Right cardiac atrium (tissue), 5 donors: ENCODE measurements around the gene CLMN. TPM values are rescaled to one million over a fixed set of nuclear protein-coding genes. Genes with fewer than 3 reads are reported as not detected.

Experiments used
- ATAC-seq, 2 donors: fragments of 200-7000 bp; cut with Tn5 transposase; one replicate each; pipeline versions ENCODE4 v1.8.0 to v1.9.1; 2020; ENCODE audit warnings: moderate library complexity in 2 of 2, mild to moderate bottlenecking in 1 of 2
- DNase-seq, 3 donors: peaks; one replicate each; pipeline ENCODE4 v3.0.0-alpha.2; 2020
- H3K27ac ChIP-seq: one replicate; pipeline ENCODE4 v1.5.1; 2013; ENCODE audit warnings: mild to moderate bottlenecking, low read length, control low read depth, moderate library complexity
- H3K27me3 ChIP-seq: one replicate; pipeline ENCODE4 v1.6.1; 2013; ENCODE audit not compliant: control insufficient read depth, insufficient read depth
- H3K4me1 ChIP-seq: one replicate; pipeline ENCODE4 v1.6.1; 2013; ENCODE audit warnings: low read length; ENCODE audit not compliant: control insufficient read depth, insufficient read depth
- H3K4me3 ChIP-seq: one replicate; pipeline ENCODE4 v1.5.1; 2013; ENCODE audit warnings: low read length, control low read depth
- H3K9me3 ChIP-seq: one replicate; pipeline ENCODE4 v1.6.1; 2013; ENCODE audit warnings: low read length; ENCODE audit not compliant: control insufficient read depth
- WGBS: extraction: QIAGEN DNeasy Blood & Tissue Kit; methylation state at CpG from one replicate; pipeline ENCODE4 v1.1.7; 2013; 5-methylcytosine and 5-hydroxymethylcytosine counted together
- intact Hi-C, 4 donors: fragments of 100-400 bp; cut with DNase I; formaldehyde crosslinking; loops; one replicate each; pipeline versions ENCODE4 v1.11.0 to v1.14.0; 2022 to 2023
- polyA plus RNA-seq: library from polyadenylated mRNA; stranded (reverse); fragments of 200-250 nt; gene quantifications from one replicate; pipeline ENCODE4 v1.2.3, GENCODE V29; 2013
- total RNA-seq, 4 donors: library from RNA; stranded (reverse); fragmentation: NEBNext Ultra II Directional; extraction: Animal tissue kit (Norgen Biotek cat#: 25700); gene quantifications; one replicate each; pipeline ENCODE4 v1.2.1, GENCODE V29; 2021
- donor health status: healthy with polysubstance abuse.
- donor health status: DM: no; HTN: yes; CAD: no.
- donor health status: DM: no; HTN: no; CAD: no.
- donor health status: DM: no; HTN: yes; CAD: no; lungs with severe emphysema.
- donor health status: DM: yes; HTN: yes; CAD: no.

CLMN gene
- total and polyA plus RNA-seq, 5 donors: 3.1 to 9.1 (median 6.4) TPM

- DNase-seq (no peak), ATAC-seq (peak; percentile 54 to 67)
- 20% methylated on average over 3 of the region's 3 CpGs for WGBS
- intact Hi-C loops: no loop called here
- Histone ChIP-seq H3K9me3 (no peaks in the 10 kb centered on the region), H3K27me3 (no peaks in the 10 kb centered on the region), H3K27ac (no peak overlapping the region), H3K4me3 (no peak overlapping the region), H3K4me1 (no peaks in the 10 kb centered on the region)
Observed at GRCh38 chr14:95355422-95355821, 35.7 kb upstream of the CLMN start.

- DNase-seq (no peak), ATAC-seq (peak; percentile 55 to 60)
- no peak overlapping the region for H3K27ac ChIP-seq
- H3K4me1 ChIP-seq: no peaks in the 10 kb centered on the region
- intact Hi-C loops: no loop called here
- H3K9me3 ChIP-seq: no peaks in the 10 kb centered on the region
- no peak overlapping the region for H3K4me3 ChIP-seq
- no peaks in the 10 kb centered on the region for H3K27me3 ChIP-seq
Observed at GRCh38 chr14:95354834-95355233, 35.1 kb upstream of the CLMN start.

- Histone ChIP-seq H3K9me3 (no peaks in the 10 kb centered on the region), H3K27me3 (no peaks in the 10 kb centered on the region), H3K4me1 (no peaks in the 10 kb centered on the region), H3K27ac (no peak overlapping the region), H3K4me3 (no peak overlapping the region)
- DNase-seq: no peak
- intact Hi-C loops: no loop called here
- no peak for ATAC-seq
- WGBS: 78% methylated on average over 9 of the region's 9 CpGs
Observed at GRCh38 chr14:95353664-95354063, 34.0 kb upstream of the CLMN start.

- intact Hi-C loops: no loop called here
- H3K9me3 ChIP-seq: no peaks in the 10 kb centered on the region
- ATAC-seq: no peak
- no peak overlapping the region for H3K27ac ChIP-seq
- WGBS: 96% methylated on average over 1 of the region's 1 CpG
- no peaks in the 10 kb centered on the region for H3K27me3 ChIP-seq
- H3K4me3 ChIP-seq: no peak overlapping the region
- DNase-seq: no peak
- H3K4me1 ChIP-seq: no peaks in the 10 kb centered on the region
Observed at GRCh38 chr14:95353007-95353406, 33.3 kb upstream of the CLMN start.

- Histone ChIP-seq H3K27ac (no peak overlapping the region), H3K27me3 (no peaks in the 10 kb centered on the region), H3K9me3 (no peaks in the 10 kb centered on the region), H3K4me3 (no peak overlapping the region), H3K4me1 (no peaks in the 10 kb centered on the region)
- DNase-seq (no peak), ATAC-seq (no peak)
- 79% methylated on average over 5 of the region's 5 CpGs for WGBS
- intact Hi-C loops: no loop called here
Observed at GRCh38 chr14:95352481-95352880, 32.8 kb upstream of the CLMN start.

GRCh38 chr14:95349241-95349640 is 29.5 kb upstream of the CLMN start:
- WGBS: 90% methylated on average over 6 of the region's 6 CpGs
- Histone ChIP-seq H3K27ac (no peak overlapping the region), H3K9me3 (no peaks in the 10 kb centered on the region), H3K27me3 (no peaks in the 10 kb centered on the region), H3K4me3 (no peak overlapping the region), H3K4me1 (no peaks in the 10 kb centered on the region)
- intact Hi-C loops: no loop called here
- DNase-seq: no peak
- no peak for ATAC-seq

- Histone ChIP-seq H3K27me3 (no peaks in the 10 kb centered on the region), H3K4me1 (no peaks in the 10 kb centered on the region), H3K9me3 (no peaks in the 10 kb centered on the region), H3K27ac (no peak overlapping the region), H3K4me3 (no peak overlapping the region)
- intact Hi-C loops: no loop called here
- WGBS: 85% methylated on average over 10 of the region's 10 CpGs
- DNase-seq (no peak), ATAC-seq (no peak)
Observed at GRCh38 chr14:95348395-95349080, 28.8 kb upstream of the CLMN start.

GRCh38 chr14:95346820-95347219 is 27.1 kb upstream of the CLMN start:
- DNase-seq (no peak), ATAC-seq (no peak)
- intact Hi-C loops: no loop called here
- Histone ChIP-seq H3K9me3 (no peaks in the 10 kb centered on the region), H3K27me3 (no peaks in the 10 kb centered on the region), H3K4me3 (no peak overlapping the region), H3K27ac (no peak overlapping the region), H3K4me1 (no peaks in the 10 kb centered on the region)
- WGBS: 90% methylated on average over 1 of the region's 1 CpG

GRCh38 chr14:95346266-95346665 is 26.6 kb upstream of the CLMN start:
- WGBS: 91% methylated on average over 8 of the region's 8 CpGs
- DNase-seq (no peak), ATAC-seq (no peak)
- no peak overlapping the region for H3K27ac ChIP-seq
- intact Hi-C loops: no loop called here
- H3K27me3 ChIP-seq: no peaks in the 10 kb centered on the region
- H3K4me1 ChIP-seq: no peaks in the 10 kb centered on the region
- no peaks in the 10 kb centered on the region for H3K9me3 ChIP-seq
- no peak overlapping the region for H3K4me3 ChIP-seq

- WGBS: 83% methylated on average over 5 of the region's 5 CpGs
- ATAC-seq: no peak
- intact Hi-C loops: no loop called here
- H3K9me3 ChIP-seq: no peaks in the 10 kb centered on the region
- no peak overlapping the region for H3K4me3 ChIP-seq
- H3K27ac ChIP-seq: no peak overlapping the region
- no peak for DNase-seq
- H3K4me1 ChIP-seq: peaks cover 4% of the 10 kb centered on the region
- H3K27me3 ChIP-seq: no peaks in the 10 kb centered on the region
Observed at GRCh38 chr14:95345032-95345431, 25.3 kb upstream of the CLMN start.

- no peaks in the 10 kb centered on the region for H3K9me3 ChIP-seq
- no peak overlapping the region for H3K4me3 ChIP-seq
- no peaks in the 10 kb centered on the region for H3K27me3 ChIP-seq
- ATAC-seq: no peak
- intact Hi-C loops: no loop called here
- H3K4me1 ChIP-seq: peaks cover 4% of the 10 kb centered on the region
- no peak overlapping the region for H3K27ac ChIP-seq
- DNase-seq: no peak
Observed at GRCh38 chr14:95344536-95344935, 24.8 kb upstream of the CLMN start.

- Histone ChIP-seq H3K4me3 (no peak overlapping the region), H3K4me1 (peaks cover 4% of the 10 kb centered on the region), H3K27me3 (no peaks in the 10 kb centered on the region), H3K9me3 (no peaks in the 10 kb centered on the region), H3K27ac (no peak overlapping the region)
- DNase-seq (peak in 2 of 3 donors; percentile 65 to 78), ATAC-seq (peak; percentile 52 to 68)
- 52% methylated on average over 4 of the region's 4 CpGs for WGBS
- intact Hi-C loops: no loop called here
Observed at GRCh38 chr14:95341564-95341963, 21.9 kb upstream of the CLMN start.
